ENCODE measurements around the gene SSBP2. TPM values are rescaled to one million over a fixed set of nuclear protein-coding genes. Genes with fewer than 3 reads are reported as not detected.

SSBP2 gene
- total RNA-seq, 1 donor from 2014 or later, result 146 TPM

DNA sequence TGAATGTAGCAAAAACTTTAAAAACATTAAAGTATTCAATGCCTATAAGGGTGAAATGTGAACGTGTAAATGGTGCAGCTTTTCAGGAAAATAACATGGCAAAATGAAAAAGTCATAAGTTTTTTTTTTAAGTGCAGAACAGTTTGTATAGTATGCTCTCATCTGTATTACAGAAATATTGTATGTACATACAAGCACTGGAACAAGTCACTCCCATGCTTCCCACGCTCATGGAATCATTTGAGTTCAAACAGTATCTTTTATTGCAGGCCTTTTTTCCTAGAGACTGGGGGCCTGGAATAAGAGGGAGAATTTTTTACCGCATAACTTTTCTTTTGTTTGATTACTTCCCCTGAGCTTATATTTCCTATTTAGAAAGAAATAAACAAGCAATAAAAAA, 94.1 kb downstream of the SSBP2 start:
- DNase-seq, result no peak
- no peaks in the 10 kb centered on the region for H3K27me3 Mint-ChIP-seq (ENCODE audit: unreplicated experiment)
- H3K4me3 Mint-ChIP-seq (ENCODE audit: unreplicated experiment), result no peak overlapping the region
- TF ChIP-seq, protein P1, sequence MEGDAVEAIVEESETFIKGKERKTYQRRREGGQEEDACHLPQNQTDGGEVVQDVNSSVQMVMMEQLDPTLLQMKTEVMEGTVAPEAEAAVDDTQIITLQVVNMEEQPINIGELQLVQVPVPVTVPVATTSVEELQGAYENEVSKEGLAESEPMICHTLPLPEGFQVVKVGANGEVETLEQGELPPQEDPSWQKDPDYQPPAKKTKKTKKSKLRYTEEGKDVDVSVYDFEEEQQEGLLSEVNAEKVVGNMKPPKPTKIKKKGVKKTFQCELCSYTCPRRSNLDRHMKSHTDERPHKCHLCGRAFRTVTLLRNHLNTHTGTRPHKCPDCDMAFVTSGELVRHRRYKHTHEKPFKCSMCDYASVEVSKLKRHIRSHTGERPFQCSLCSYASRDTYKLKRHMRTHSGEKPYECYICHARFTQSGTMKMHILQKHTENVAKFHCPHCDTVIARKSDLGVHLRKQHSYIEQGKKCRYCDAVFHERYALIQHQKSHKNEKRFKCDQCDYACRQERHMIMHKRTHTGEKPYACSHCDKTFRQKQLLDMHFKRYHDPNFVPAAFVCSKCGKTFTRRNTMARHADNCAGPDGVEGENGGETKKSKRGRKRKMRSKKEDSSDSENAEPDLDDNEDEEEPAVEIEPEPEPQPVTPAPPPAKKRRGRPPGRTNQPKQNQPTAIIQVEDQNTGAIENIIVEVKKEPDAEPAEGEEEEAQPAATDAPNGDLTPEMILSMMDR (IDR thresholded peaks at IDR 0.05; ENCODE audit: partially characterized antibody, unreplicated experiment), result no peak
- H3K9me3 Mint-ChIP-seq (ENCODE audit: unreplicated experiment), result peaks cover 4% of the 10 kb centered on the region
- H3K27ac Mint-ChIP-seq (ENCODE audit: unreplicated experiment), result no peak overlapping the region
- H3K36me3 Mint-ChIP-seq (ENCODE audit: unreplicated experiment), result peaks cover 10% of the 10 kb centered on the region
- H3K4me1 Mint-ChIP-seq (ENCODE audit: low read depth, unreplicated experiment), result no peaks in the 10 kb centered on the region

DNA sequence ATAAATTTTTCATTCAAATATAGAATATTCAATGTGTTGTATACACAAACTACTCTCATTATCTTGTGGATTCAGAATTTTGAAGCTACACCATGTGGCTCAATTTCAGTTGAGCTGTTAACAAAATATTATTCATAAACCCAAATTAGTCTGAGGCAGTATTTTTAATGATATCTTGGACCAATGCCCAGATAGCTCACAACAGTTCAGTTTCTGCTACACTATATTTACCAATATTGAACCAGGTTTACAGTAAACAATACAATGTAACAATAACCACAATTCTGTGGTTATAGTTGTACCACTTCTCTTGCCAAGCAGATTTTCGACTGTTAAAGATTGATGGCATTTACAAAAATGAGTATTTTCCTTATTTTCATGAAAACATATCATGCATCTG, 99.9 kb downstream of the SSBP2 start:
- H3K36me3 Mint-ChIP-seq (ENCODE audit: unreplicated experiment), result no peaks in the 10 kb centered on the region
- DNase-seq, result no peak
- H3K27ac Mint-ChIP-seq (ENCODE audit: unreplicated experiment), result no peak overlapping the region
- TF ChIP-seq, protein P1 (IDR thresholded peaks at IDR 0.05; ENCODE audit: partially characterized antibody, unreplicated experiment), result no peak
- H3K4me1 Mint-ChIP-seq (ENCODE audit: low read depth, unreplicated experiment), result no peaks in the 10 kb centered on the region
- no peak overlapping the region for H3K4me3 Mint-ChIP-seq (ENCODE audit: unreplicated experiment)
- H3K27me3 Mint-ChIP-seq (ENCODE audit: unreplicated experiment), result no peaks in the 10 kb centered on the region
- H3K9me3 Mint-ChIP-seq (ENCODE audit: unreplicated experiment), result peaks cover 4% of the 10 kb centered on the region

DNA sequence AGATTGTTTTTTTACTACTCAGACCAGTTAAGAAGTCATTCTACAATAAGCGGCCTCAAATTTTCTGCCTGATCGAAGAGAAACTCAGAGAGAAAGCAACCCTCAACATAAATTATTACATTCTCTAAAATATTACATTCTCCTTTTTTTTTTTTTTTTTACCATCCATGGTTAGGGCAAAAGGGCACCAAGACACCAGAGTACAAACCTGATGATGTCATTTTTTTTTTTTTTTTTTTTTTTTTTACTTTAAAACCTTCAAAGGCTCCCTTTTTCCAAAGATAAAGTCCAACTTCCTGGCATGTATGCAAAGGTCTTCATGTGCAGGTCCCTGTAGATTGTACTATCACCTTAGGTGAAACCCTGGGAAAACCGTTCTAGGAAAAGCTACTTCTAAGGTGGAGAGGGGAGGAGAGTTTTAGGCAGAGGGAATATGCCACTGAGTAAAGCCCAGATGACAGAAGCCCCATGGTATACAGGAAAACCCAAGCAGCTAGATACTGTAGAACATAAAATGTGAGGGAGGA, 104.4 kb downstream of the SSBP2 start:
- Mint-ChIP-seq H3K27ac (ENCODE audit: unreplicated experiment) (no peak overlapping the region), H3K4me3 (ENCODE audit: unreplicated experiment) (no peak overlapping the region), H3K9me3 (ENCODE audit: unreplicated experiment) (no peaks in the 10 kb centered on the region), H3K27me3 (ENCODE audit: unreplicated experiment) (no peaks in the 10 kb centered on the region), H3K36me3 (ENCODE audit: unreplicated experiment) (no peaks in the 10 kb centered on the region), H3K4me1 (ENCODE audit: low read depth, unreplicated experiment) (no peaks in the 10 kb centered on the region)
- DNase-seq, result no peak
- TF ChIP-seq, protein P1 (IDR thresholded peaks at IDR 0.05; ENCODE audit: partially characterized antibody, unreplicated experiment), result no peak

DNA sequence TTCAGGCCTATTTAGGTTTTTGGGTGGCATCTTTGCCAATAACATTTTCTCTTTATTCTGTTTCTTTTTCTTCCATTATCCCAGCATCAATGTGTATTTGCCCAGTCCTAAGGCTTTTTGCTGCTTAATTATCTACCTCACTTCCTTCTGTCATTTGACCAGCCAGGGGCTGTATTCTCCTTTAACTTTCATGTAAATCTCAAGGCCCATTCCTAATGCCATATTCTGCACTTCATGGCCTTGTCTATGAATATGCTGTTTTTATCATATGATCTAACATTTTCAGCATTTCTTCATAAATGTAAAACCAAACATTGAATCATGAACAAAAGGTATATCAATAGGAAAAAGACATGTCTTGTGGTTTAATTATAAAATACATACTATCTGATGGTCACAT, 108.7 kb downstream of the SSBP2 start:
- H3K27ac Mint-ChIP-seq (ENCODE audit: unreplicated experiment), result no peak overlapping the region
- H3K4me3 Mint-ChIP-seq (ENCODE audit: unreplicated experiment), result no peak overlapping the region
- no peaks in the 10 kb centered on the region for H3K36me3 Mint-ChIP-seq (ENCODE audit: unreplicated experiment)
- no peaks in the 10 kb centered on the region for H3K4me1 Mint-ChIP-seq (ENCODE audit: low read depth, unreplicated experiment)
- no peaks in the 10 kb centered on the region for H3K27me3 Mint-ChIP-seq (ENCODE audit: unreplicated experiment)
- TF ChIP-seq, protein P1 (IDR thresholded peaks at IDR 0.05; ENCODE audit: partially characterized antibody, unreplicated experiment), result no peak
- DNase-seq, result no peak
- peaks cover under 1% of the 10 kb centered on the region for H3K9me3 Mint-ChIP-seq (ENCODE audit: unreplicated experiment)

DNA sequence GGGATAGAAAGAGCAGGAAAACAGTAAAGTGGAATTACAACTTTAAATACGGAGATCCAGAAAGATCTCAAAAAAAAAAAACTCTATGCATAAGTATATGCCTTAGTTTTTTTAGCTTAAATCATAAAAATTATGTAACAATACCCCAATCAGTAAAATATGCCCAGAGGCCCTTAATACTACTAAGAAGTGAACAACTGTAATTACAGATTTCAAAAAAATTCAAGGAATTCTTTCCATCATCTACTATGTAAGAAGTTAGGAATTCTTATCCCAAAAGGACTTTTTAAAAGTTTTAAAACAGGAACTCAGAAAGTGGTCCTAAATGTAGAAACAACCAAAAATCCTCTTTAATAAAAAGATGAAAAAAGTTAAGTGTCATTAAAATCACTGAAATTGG, 111.3 kb downstream of the SSBP2 start:
- Mint-ChIP-seq H3K27me3 (ENCODE audit: unreplicated experiment) (no peaks in the 10 kb centered on the region), H3K36me3 (ENCODE audit: unreplicated experiment) (no peaks in the 10 kb centered on the region), H3K9me3 (ENCODE audit: unreplicated experiment) (peaks cover 3% of the 10 kb centered on the region), H3K4me1 (ENCODE audit: low read depth, unreplicated experiment) (no peaks in the 10 kb centered on the region), H3K27ac (ENCODE audit: unreplicated experiment) (no peak overlapping the region), H3K4me3 (ENCODE audit: unreplicated experiment) (no peak overlapping the region)
- TF ChIP-seq, protein P1 (IDR thresholded peaks at IDR 0.05; ENCODE audit: partially characterized antibody, unreplicated experiment), result no peak
- DNase-seq, result no peak
